Measurements from ENCODE around the gene KLF18. TPM values are rescaled to one million over a fixed set of nuclear protein-coding genes. Genes with fewer than 3 reads are reported as not detected.

The KLF18 gene
- not detected for total RNA-seq

GRCh38 chr1:44141531-44141930 lies at the start of gene KLF18:
Gene KLF18, minus strand, starts transcription at chr1:44141631. Its CDS starts 0 bp downstream, at chr1:44141631.
- Mint-ChIP-seq H3K9me3 (peaks cover 7% of the 10 kb centered on the region), H3K36me3 (no peaks in the 10 kb centered on the region), H3K4me3 (no peak within 1 kb of the TSS), H3K27me3 (peaks cover 7% of the 10 kb centered on the region), H3K4me1 (no peaks in the 10 kb centered on the region), H3K27ac (no peak within 1 kb of the TSS)
- no peak for ATAC-seq (ENCODE audit: low read depth)
- no peak for DNase-seq
- POLR2A ChIA-PET = no interaction called here

GRCh38 chr1:44174630-44175029 lies 33.2 kb upstream of the KLF18 start:
- H3K27me3 Mint-ChIP-seq = peaks cover 10% of the 10 kb centered on the region

GRCh38 chr1:44170281-44170823 lies 28.9 kb upstream of the KLF18 start:
- Mint-ChIP-seq H3K36me3 (peaks cover 2% of the 10 kb centered on the region), H3K4me1 (peaks cover 7% of the 10 kb centered on the region), H3K9me3 (peaks cover 11% of the 10 kb centered on the region), H3K27me3 (peaks cover 18% of the 10 kb centered on the region), H3K4me3 (no peak overlapping the region), H3K27ac (no peak overlapping the region)
- no peak for DNase-seq
- POLR2A ChIA-PET = no interaction called here
- ATAC-seq (ENCODE audit: low read depth) = no peak

More at GRCh38 chr1:44174630-44175029, 33.2 kb upstream of the KLF18 start:
- Mint-ChIP-seq H3K27ac (no peak overlapping the region), H3K4me1 (no peaks in the 10 kb centered on the region), H3K36me3 (peaks cover 4% of the 10 kb centered on the region), H3K4me3 (no peak overlapping the region), H3K9me3 (peaks cover 13% of the 10 kb centered on the region)
- POLR2A ChIA-PET = no interaction called here
- DNase-seq (no peak), ATAC-seq (ENCODE audit: low read depth) (no peak)

GRCh38 chr1:44168520-44169098 lies 27.2 kb upstream of the KLF18 start:
- ATAC-seq (ENCODE audit: low read depth) (peak; percentile 14), DNase-seq (no peak)
- Mint-ChIP-seq H3K4me3 (no peak overlapping the region), H3K27me3 (peaks cover 13% of the 10 kb centered on the region), H3K36me3 (no peaks in the 10 kb centered on the region), H3K27ac (peak overlapping the region; percentile 31), H3K9me3 (peaks cover 4% of the 10 kb centered on the region), H3K4me1 (peaks cover 7% of the 10 kb centered on the region)
- POLR2A ChIA-PET = no interaction called here

- no peak overlapping the region for H3K4me3 Mint-ChIP-seq
- ATAC-seq (ENCODE audit: low read depth) = no peak
- H3K36me3 Mint-ChIP-seq = no peaks in the 10 kb centered on the region
- H3K27me3 Mint-ChIP-seq = peaks cover 16% of the 10 kb centered on the region
- H3K9me3 Mint-ChIP-seq = no peaks in the 10 kb centered on the region
- H3K27ac Mint-ChIP-seq = no peak overlapping the region
- no peak for DNase-seq
- POLR2A ChIA-PET = no interaction called here
- H3K4me1 Mint-ChIP-seq = no peaks in the 10 kb centered on the region
Measured at GRCh38 chr1:44161546-44161945, 20.1 kb upstream of the KLF18 start.

GRCh38 chr1:44158871-44159270 lies 17.4 kb upstream of the KLF18 start:
- no peak for ATAC-seq (ENCODE audit: low read depth)

GRCh38 chr1:44157903-44158302 lies 16.5 kb upstream of the KLF18 start:
- Mint-ChIP-seq H3K36me3 (no peaks in the 10 kb centered on the region), H3K4me1 (no peaks in the 10 kb centered on the region), H3K27ac (no peak overlapping the region), H3K4me3 (no peak overlapping the region), H3K27me3 (peaks cover 12% of the 10 kb centered on the region), H3K9me3 (no peaks in the 10 kb centered on the region)
- no peak for ATAC-seq (ENCODE audit: low read depth)
- DNase-seq = no peak
- POLR2A ChIA-PET = no interaction called here

More at GRCh38 chr1:44158871-44159270, 17.4 kb upstream of the KLF18 start:
- DNase-seq = no peak
- Mint-ChIP-seq H3K4me3 (no peak overlapping the region), H3K9me3 (no peaks in the 10 kb centered on the region), H3K27ac (no peak overlapping the region), H3K27me3 (peaks cover 18% of the 10 kb centered on the region), H3K36me3 (no peaks in the 10 kb centered on the region), H3K4me1 (no peaks in the 10 kb centered on the region)
- POLR2A ChIA-PET = no interaction called here

GRCh38 chr1:44154049-44154448 lies 12.6 kb upstream of the KLF18 start:
- ATAC-seq (ENCODE audit: low read depth) = no peak
- POLR2A ChIA-PET = no interaction called here
- Mint-ChIP-seq H3K9me3 (no peaks in the 10 kb centered on the region), H3K27me3 (peaks cover 26% of the 10 kb centered on the region), H3K27ac (no peak overlapping the region), H3K36me3 (no peaks in the 10 kb centered on the region), H3K4me3 (no peak overlapping the region), H3K4me1 (no peaks in the 10 kb centered on the region)
- DNase-seq = no peak

GRCh38 chr1:44152692-44153091 lies 11.3 kb upstream of the KLF18 start:
- Mint-ChIP-seq H3K27ac (no peak overlapping the region), H3K9me3 (no peaks in the 10 kb centered on the region), H3K27me3 (peaks cover 23% of the 10 kb centered on the region), H3K36me3 (no peaks in the 10 kb centered on the region), H3K4me3 (no peak overlapping the region), H3K4me1 (no peaks in the 10 kb centered on the region)
- POLR2A ChIA-PET = no interaction called here
- no peak for ATAC-seq (ENCODE audit: low read depth)
- no peak for DNase-seq

GRCh38 chr1:44151808-44152207 lies 10.4 kb upstream of the KLF18 start:
- POLR2A ChIA-PET = no interaction called here
- no peak overlapping the region for H3K27ac Mint-ChIP-seq
- H3K36me3 Mint-ChIP-seq = no peaks in the 10 kb centered on the region
- no peak for DNase-seq
- H3K4me3 Mint-ChIP-seq = no peak overlapping the region
- ATAC-seq (ENCODE audit: low read depth) = no peak
- H3K27me3 Mint-ChIP-seq = peaks cover 23% of the 10 kb centered on the region
- H3K9me3 Mint-ChIP-seq = no peaks in the 10 kb centered on the region
- H3K4me1 Mint-ChIP-seq = no peaks in the 10 kb centered on the region

- DNase-seq (no peak), ATAC-seq (ENCODE audit: low read depth) (no peak)
- Mint-ChIP-seq H3K4me1 (no peaks in the 10 kb centered on the region), H3K27ac (no peak overlapping the region), H3K27me3 (peaks cover 23% of the 10 kb centered on the region), H3K36me3 (no peaks in the 10 kb centered on the region), H3K4me3 (no peak overlapping the region), H3K9me3 (no peaks in the 10 kb centered on the region)
- POLR2A ChIA-PET = no interaction called here
Measured at GRCh38 chr1:44151332-44151731, 9.9 kb upstream of the KLF18 start.

GRCh38 chr1:44147582-44147981 lies 6.2 kb upstream of the KLF18 start:
- no peak for DNase-seq
- no peak overlapping the region for H3K4me3 Mint-ChIP-seq
- H3K9me3 Mint-ChIP-seq = peaks cover 7% of the 10 kb centered on the region
- H3K4me1 Mint-ChIP-seq = no peaks in the 10 kb centered on the region
- H3K27ac Mint-ChIP-seq = no peak overlapping the region
- peaks cover 22% of the 10 kb centered on the region for H3K27me3 Mint-ChIP-seq
- no peaks in the 10 kb centered on the region for H3K36me3 Mint-ChIP-seq
- no peak for ATAC-seq (ENCODE audit: low read depth)
- POLR2A ChIA-PET = interaction anchor here (0.6 kb wide), 1 partner anchor 1066 kb away, joined by 3 read pairs; no protein-coding TSS in a partner anchor

GRCh38 chr1:44146536-44147361 lies 5.3 kb upstream of the KLF18 start:
- ATAC-seq (ENCODE audit: low read depth) (no peak), DNase-seq (no peak)
- H3K27me3 Mint-ChIP-seq = peaks cover 15% of the 10 kb centered on the region
- H3K27ac Mint-ChIP-seq = no peak overlapping the region
- no peak overlapping the region for H3K4me3 Mint-ChIP-seq
- no peaks in the 10 kb centered on the region for H3K36me3 Mint-ChIP-seq
- POLR2A ChIA-PET = interaction anchor here (0.6 kb wide), 1 partner anchor 1065 kb away, joined by 3 read pairs; no protein-coding TSS in a partner anchor
- no peaks in the 10 kb centered on the region for H3K4me1 Mint-ChIP-seq
- H3K9me3 Mint-ChIP-seq = peaks cover 7% of the 10 kb centered on the region
